HG02678 (cell line): ENCODE measurements around the gene H2BW2.
A peak's percentile ranks its signal among the peaks of the same experiment; 100 is the strongest.
"Not testable (repeated sequence)": the region's sequence is repeated elsewhere in the genome, so short reads cannot be mapped to it uniquely, and the experiment has no call there.

Source experiments
- ATAC-seq: cut with Tn5 transposase; IDR thresholded peaks from one replicate; pipeline ENCODE4 v1.9.1; 2021; ENCODE audit warnings: mild to moderate bottlenecking, moderate library complexity; ENCODE audit not compliant: unreplicated experiment

H2BW2 gene

GRCh38 chrX:104039689-104040505 lies at the start of gene H2BW2:
Gene H2BW2 (plus strand): TSS chrX:104039956. CDS start chrX:104039995, 39 bp downstream.
- no peak for ATAC-seq

DNA sequence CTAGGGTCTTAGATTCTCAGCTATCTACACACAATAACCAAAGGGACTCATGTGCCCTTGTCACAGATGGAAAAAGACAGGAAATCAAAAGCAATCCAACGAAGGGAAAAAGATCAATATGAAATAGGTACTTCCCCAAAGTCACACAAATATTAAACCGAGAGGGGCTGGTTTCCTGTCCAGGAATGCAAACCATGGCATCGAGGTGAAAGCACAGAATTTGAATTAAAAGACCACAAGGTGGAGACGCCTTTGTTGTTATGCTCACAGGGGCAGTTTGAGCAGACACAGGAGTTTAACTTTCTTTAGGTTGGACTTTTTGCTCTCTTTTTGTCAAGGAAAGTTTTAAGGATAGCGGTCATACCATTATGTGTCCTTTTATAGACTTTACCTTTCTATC lies 40.5 kb upstream of the H2BW2 start:
- ATAC-seq, result peak; percentile 91

DNA sequence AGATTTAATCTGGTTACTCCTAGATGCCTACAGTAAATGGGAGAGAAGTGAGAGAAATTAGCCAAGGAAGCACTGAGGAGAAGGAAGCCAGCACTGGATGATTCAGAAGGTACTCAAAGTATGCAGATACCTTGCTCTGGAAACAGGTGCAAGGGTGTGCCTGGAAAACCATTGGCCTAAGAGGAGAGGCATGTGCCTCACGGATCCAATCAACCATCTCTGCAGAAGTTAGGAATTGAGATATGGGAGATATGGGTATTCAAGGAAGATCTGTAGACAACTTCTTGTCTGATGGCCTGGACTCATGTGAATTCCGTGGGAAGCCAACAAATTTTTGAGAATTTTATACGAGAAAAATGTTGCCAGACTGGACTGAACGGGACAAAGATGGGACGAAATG lies 30.9 kb upstream of the H2BW2 start:
- ATAC-seq, result no peak

- ATAC-seq, result no peak
Measured at GRCh38 chrX:104013158-104013557, 26.6 kb upstream of the H2BW2 start.

GRCh38 chrX:104013606-104014005 lies 26.1 kb upstream of the H2BW2 start, which contains the start of gene H2BW1:
Gene H2BW1 (minus strand): TSS chrX:104013708. CDS start chrX:104013576, 132 bp downstream.
- no peak for ATAC-seq

GRCh38 chrX:104015576-104015975 lies 24.2 kb upstream of the H2BW2 start:
- ATAC-seq, result not testable (repeated sequence)

DNA sequence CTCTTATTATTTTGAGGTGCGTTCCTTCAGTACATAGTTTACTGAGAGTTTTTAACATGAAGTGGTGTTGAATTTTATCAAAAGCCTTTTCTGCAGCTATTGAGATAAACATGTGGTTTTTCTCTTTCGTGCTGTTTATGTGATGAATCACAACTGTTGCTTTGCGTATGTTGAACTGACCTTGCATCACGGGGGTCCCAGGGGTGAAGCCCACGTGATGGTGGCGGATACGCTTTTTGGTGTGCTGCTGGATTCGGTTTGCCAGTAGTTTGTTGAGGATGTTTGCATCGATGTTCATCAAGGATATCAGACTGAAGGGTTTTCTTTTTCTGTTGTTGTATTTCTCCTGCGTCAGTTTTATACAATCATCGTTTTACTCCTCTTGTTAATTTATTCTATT lies 21.6 kb upstream of the H2BW2 start:
- ATAC-seq, result no peak

GRCh38 chrX:104041003-104041402 lies 1.2 kb downstream of the H2BW2 start:
- ATAC-seq, result no peak

DNA sequence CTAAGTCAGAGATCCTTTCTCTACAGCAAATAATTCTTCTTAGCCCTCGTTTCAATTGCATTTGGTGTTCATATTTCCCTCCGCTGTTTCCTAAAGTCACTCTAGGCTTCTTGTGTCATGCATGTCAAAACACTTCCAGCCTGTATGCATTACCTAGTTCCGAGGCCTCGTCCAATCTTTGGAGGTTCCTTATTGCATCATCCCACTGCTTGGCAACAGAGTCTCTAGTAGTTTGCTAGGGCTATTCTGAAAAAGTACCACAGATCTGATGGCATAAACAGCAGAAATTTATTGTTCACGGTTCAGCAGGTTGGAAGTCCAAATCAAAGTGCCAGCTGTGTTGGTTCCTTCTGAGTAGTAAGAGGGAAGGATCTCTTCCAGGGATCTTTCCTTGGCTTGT lies 5.9 kb downstream of the H2BW2 start:
- no peak for ATAC-seq

- no peak for ATAC-seq
Measured at GRCh38 chrX:104047171-104047570, 7.4 kb downstream of the H2BW2 start.

- not testable (repeated sequence) for ATAC-seq
Measured at GRCh38 chrX:104054956-104055355, 15.2 kb downstream of the H2BW2 start.

DNA sequence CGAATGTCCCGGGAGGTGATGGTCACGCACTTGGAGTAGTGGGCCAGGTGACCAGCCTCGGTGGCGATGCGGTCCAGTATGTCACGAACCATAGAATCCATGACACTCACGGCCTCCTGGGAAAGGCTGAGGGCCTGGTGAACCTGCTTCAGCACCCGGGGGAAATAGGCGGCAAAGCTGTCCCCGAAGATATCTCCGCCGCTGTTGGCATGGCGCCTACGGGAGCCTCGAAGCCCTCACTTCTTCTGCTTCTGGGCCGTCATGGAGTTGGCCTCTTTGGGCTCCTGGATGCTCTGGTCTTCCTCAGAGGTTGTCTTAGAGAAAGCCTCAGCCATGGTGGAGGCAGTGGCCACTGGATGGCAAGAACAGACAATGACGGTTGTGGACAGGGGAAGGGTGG lies 22.9 kb downstream of the H2BW2 start:
- not testable (repeated sequence) for ATAC-seq

GRCh38 chrX:104075778-104076445 lies 36.2 kb downstream of the H2BW2 start, which contains the start of gene TMSB15C:
Gene TMSB15C (minus strand): TSS chrX:104076236.
- peak; percentile 100 for ATAC-seq

DNA sequence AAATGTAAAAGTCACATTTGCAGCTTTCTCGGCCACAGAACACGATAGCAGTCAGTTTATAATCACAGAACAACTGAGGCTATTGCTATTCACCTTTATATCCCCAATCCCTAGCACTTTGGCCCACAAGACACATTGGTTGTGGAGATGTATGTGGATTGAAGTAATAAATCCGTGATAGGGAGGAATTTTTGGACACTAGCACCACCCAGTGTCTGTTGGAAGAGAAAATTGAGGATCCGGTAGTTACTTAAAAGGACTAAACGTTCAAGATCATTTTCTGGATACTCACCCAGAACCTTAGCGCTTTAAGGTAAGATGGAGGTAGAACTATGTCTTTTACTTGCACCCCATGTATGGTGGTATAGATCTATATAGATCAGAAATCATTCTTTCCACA lies 38.1 kb downstream of the H2BW2 start:
- ATAC-seq, result not testable (repeated sequence)

DNA sequence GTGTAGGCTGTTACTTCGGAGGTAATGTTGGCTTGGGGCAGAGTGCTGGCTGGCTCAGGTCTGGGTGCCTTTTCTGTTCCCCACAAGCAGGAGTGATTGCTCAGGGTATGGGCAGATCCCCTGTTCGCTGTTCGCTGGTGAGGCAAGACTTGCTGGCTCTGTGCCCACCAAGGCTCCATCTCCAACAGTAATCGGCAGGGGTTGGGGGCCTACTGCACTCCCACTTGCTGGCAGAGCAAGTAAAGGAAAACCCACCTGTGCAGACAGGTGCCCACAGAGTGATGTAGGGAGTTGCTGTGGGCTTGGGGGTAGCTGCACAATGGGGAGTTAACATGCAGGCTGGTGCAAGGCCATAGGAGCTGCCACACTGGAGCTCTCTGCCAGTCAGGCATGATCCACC lies 44.3 kb downstream of the H2BW2 start:
- no peak for ATAC-seq

GRCh38 chrX:104084534-104085277 lies 45.0 kb downstream of the H2BW2 start:
- ATAC-seq, result no peak

DNA sequence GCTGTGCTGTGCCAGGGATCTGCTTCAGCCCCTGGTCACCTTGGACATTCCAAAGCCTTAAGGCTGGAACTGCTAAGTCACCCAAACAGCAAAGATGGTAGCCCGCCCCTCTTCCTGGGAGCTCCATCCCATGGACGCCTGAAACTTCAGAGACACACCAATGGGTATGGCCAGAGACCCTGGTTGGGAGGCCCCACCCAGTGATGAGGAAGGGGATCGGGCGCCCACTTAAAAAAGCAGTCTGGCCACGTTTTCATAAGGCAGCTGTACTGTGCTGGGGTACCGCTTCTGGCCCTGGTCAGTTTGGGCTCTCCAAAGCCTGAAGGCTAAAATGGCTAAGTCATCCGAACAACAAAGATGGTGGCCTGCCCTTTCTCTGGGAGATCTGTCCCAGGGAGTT lies 45.7 kb downstream of the H2BW2 start:
- ATAC-seq, result no peak

DNA sequence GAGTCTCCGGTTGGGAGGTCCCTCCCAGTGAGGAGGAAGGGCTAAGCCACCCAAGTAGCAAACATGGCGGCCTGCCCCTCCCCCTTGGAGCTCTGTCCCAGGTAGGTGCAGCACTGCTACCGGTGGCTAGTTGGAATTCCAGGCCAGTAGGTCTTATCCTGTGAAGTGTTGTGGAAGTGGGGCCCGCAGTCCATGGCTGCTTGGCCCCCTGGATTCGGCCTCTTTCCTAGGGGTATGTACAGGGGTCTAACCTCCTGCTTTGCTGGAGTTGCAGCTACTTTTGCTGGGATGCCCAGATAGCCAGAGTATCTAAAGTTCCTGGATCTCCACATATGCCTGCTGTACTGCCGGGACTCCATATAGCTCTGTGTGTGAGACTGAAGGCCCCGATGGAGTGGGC lies 46.2 kb downstream of the H2BW2 start:
- ATAC-seq, result no peak
